ENCODE results near the gene IQCK. TPM values are rescaled to one million over a fixed set of nuclear protein-coding genes. Genes with fewer than 3 reads are reported as not detected.

The IQCK gene
- total RNA-seq, 2 donors from 2014 or later, result 2.2 to 3.7 TPM

DNA sequence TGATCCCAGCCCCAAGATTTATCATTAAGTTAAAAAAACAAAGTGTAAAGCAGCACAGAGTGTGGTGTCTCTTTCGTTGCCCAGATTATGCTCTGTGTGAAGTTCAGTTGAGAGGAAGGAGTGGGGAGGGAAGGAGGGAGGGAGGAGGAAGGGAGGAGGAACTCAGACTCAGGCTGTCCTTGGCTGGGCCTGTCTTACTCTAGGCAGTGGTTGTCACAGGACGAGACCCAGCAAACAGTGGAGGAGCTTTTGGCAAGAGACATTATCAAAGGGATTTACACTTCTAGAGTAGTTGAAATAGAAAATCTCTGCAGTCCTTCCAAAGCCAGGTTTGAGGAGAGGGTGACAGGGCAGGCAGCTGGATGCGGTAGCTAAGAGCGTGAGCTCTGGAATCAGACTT is 27.9 kb upstream of the IQCK start:
- no peak for DNase-seq
- ATAC-seq, result no peak
- no peak overlapping the region for H3K4me3 Mint-ChIP-seq
- H3K4me1 Mint-ChIP-seq, result peaks cover 26% of the 10 kb centered on the region
- H3K27ac Mint-ChIP-seq, result peak overlapping the region; percentile 84
- H3K9me3 ChIP-seq (ENCODE audit: control insufficient read depth, low read length, poor library complexity, severe bottlenecking), result no peaks in the 10 kb centered on the region
- H3K36me3 Mint-ChIP-seq (ENCODE audit: low read depth), result peaks cover 6% of the 10 kb centered on the region
- H3K27me3 Mint-ChIP-seq, result no peaks in the 10 kb centered on the region

DNA sequence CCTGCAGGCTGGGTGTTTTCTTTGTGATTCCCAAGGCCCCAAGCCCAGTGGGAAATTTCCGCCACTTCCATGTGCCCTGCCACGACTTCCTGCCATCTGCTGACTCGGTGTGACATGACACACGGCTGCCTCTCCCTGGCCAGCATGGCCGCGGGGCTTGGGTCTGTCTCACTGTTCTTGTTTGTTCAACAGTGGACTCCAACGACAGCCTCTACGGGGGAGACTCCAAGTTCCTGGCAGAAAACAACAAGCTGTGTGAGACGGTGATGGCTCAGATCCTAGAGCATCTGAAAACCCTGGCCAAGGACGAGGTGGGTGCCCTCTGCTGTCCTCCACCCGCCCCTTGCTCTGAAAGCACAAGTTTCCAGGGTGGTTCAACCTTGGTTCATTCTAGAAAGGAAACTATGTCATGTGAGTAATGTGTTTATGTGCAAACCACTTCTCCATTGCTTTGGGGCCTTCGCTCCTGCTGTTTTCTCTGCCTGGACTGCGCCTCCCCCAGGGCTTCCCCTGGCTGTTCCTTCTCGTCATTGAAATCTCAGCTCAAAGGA is 26.8 kb upstream of the IQCK start:
- DNase-seq (no peak), ATAC-seq (no peak)
- Mint-ChIP-seq H3K4me3 (no peak overlapping the region), H3K36me3 (ENCODE audit: low read depth) (peaks cover 4% of the 10 kb centered on the region), H3K27me3 (no peaks in the 10 kb centered on the region), H3K4me1 (peaks cover 31% of the 10 kb centered on the region), H3K27ac (no peak overlapping the region)
- H3K9me3 ChIP-seq (ENCODE audit: control insufficient read depth, low read length, poor library complexity, severe bottlenecking), result no peaks in the 10 kb centered on the region

DNA sequence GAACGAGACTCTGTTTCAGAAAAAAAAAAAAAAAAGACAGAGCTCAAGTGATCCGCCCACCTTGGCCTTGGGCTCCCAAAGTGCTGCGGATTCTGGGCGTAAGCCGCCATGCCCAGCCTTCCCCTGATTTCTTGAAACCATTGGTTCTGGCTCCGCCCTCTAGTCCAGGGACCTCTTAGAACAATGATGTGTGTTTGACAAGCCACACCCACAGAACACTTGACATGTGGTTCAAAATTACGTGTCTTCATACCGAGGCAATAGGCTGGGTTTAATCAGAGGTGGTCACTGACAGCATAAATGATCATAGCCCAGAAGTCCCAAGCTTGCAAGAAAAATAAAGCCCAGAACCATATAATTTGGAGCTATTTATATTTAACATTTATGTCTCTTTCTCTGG is 23.1 kb upstream of the IQCK start:
- no peak for ATAC-seq
- no peak for DNase-seq
- Mint-ChIP-seq H3K36me3 (ENCODE audit: low read depth) (no peaks in the 10 kb centered on the region), H3K4me3 (no peak overlapping the region), H3K4me1 (peaks cover 43% of the 10 kb centered on the region), H3K27me3 (no peaks in the 10 kb centered on the region), H3K27ac (peak overlapping the region; percentile 91)
- no peaks in the 10 kb centered on the region for H3K9me3 ChIP-seq (ENCODE audit: control insufficient read depth, low read length, poor library complexity, severe bottlenecking)

DNA sequence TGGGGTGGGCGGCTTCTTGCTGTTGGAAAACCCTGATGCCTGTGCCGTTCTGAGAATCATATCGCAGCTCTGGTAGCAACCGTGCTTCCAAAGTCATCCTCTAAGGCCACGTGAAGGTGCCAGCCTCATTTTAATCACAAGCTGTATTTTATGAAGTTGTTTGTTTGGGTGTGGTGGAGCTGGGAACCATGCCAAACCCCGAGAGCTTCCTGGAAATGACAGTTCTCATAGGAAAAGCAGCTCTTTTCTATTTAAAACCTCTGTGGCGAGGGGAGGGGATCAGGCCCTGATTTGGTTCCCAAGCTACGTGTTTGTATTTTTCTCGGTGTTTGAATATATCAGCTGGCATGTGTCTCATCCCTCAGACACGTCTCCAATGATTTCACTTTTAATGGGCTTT is 21.7 kb upstream of the IQCK start:
- peaks cover 43% of the 10 kb centered on the region for H3K4me1 Mint-ChIP-seq
- ATAC-seq (peak; percentile 71), DNase-seq (no peak)
- H3K36me3 Mint-ChIP-seq (ENCODE audit: low read depth), result no peaks in the 10 kb centered on the region
- H3K9me3 ChIP-seq (ENCODE audit: control insufficient read depth, low read length, poor library complexity, severe bottlenecking), result no peaks in the 10 kb centered on the region
- peak overlapping the region; percentile 91 for H3K27ac Mint-ChIP-seq
- no peaks in the 10 kb centered on the region for H3K27me3 Mint-ChIP-seq
- peak overlapping the region; percentile 53 for H3K4me3 Mint-ChIP-seq

DNA sequence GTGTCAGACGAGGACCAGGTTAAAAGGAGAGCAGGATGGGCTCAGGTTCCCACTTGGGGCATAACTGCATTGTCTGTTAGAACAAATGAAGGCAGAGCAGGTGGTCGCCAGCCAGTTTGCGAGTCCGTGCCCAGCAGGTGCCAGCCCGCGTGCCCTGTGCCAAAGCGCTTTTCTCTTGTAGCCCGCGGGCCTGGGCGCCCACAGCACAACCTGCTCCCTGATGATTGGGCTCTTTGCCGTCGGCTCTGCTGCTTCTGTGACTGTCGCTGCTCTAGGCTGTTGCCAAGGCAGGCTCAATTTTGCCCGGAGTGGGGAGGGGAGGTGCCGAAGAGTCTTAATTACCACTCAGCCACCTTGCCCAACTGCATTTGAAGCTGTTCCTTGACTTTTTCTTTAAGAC is 21.1 kb upstream of the IQCK start:
- DNase-seq (no peak), ATAC-seq (no peak)
- Mint-ChIP-seq H3K4me1 (peaks cover 40% of the 10 kb centered on the region), H3K27ac (peak overlapping the region; percentile 91), H3K4me3 (peak overlapping the region; percentile 53), H3K36me3 (ENCODE audit: low read depth) (no peaks in the 10 kb centered on the region), H3K27me3 (no peaks in the 10 kb centered on the region)
- H3K9me3 ChIP-seq (ENCODE audit: control insufficient read depth, low read length, poor library complexity, severe bottlenecking), result no peaks in the 10 kb centered on the region

DNA sequence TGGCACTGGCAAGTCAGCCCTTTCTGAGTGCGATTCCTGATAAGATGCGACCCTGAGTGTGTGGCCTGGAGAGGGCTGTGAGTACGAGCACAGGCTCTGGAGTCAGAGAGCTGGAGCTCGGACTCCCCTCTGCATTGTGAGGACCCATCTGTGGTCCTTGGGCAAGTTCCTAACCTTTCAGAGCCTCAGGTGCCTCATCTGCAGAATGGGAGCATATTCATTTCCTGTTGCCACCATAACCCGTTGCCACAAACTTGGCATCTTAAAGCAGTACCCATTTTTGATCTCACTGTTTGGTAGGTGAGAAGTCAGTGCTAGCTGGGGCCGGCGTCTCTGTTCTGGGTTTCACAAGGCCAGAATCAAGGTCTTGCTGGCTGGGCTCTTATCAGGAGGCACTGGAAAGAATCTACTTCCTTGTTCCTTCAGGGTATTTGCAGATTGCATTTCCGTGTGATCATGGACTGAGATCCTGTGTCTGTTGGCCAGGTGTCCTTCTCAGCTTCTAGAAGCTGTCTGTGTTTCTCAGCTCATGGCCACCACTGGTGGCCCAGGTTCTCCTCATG is 20.2 kb upstream of the IQCK start:
- H3K9me3 ChIP-seq (ENCODE audit: control insufficient read depth, low read length, poor library complexity, severe bottlenecking), result no peaks in the 10 kb centered on the region
- peak overlapping the region; percentile 37 for H3K27ac Mint-ChIP-seq
- H3K4me3 Mint-ChIP-seq, result no peak overlapping the region
- ATAC-seq (no peak), DNase-seq (no peak)
- H3K36me3 Mint-ChIP-seq (ENCODE audit: low read depth), result no peaks in the 10 kb centered on the region
- H3K27me3 Mint-ChIP-seq, result no peaks in the 10 kb centered on the region
- peaks cover 39% of the 10 kb centered on the region for H3K4me1 Mint-ChIP-seq

DNA sequence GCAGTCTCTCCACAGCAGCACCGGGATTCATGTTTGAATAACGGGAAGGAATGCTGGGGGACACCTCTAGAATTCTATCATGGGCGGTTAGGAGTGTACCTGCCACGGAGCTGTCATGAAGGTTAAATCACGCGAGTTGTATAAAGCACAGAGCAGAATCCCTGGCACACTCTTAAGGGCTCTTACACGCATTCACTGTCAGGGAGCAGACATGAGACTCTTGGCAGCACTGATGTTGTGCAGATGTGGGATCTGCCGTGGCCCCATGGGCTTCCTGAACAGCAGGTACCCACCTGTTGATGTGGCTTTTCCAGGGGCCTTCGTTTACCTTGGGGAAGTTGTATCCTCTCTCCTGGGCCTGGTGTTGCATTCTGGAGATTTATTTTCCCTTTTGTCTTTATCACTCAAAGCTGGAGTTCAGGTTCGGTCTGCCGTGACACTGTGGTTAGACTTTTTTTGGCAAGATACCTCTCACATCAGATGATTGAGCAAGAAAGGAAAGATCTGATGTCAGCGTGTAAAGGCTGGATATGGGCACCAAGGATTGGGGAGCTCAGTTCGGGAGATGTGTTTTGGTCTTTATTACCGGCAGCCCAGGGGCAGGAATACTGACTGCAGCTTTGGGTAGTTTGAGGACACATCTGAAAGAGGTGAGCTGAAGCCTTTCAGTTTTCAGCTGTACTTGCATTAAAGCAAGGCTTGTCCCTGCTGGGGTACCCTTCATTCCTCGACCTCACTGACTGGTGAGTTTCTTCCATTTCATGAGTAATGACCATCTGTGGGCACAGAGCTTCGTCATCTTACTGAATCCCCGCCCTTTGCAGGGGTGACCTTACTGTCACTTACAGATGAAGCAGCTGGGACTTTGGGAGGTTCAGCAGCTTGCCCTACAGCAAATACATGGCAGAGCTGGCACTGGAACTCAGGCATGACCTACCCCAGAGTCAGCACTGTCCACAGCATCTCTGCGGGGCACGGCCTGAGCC is 19.3 kb upstream of the IQCK start:
- Mint-ChIP-seq H3K27ac (peak overlapping the region; percentile 37), H3K4me3 (peak overlapping the region; percentile 58), H3K4me1 (peaks cover 36% of the 10 kb centered on the region), H3K36me3 (ENCODE audit: low read depth) (no peaks in the 10 kb centered on the region), H3K27me3 (no peaks in the 10 kb centered on the region)
- no peak for DNase-seq
- no peak for ATAC-seq
- H3K9me3 ChIP-seq (ENCODE audit: control insufficient read depth, low read length, poor library complexity, severe bottlenecking), result no peaks in the 10 kb centered on the region

DNA sequence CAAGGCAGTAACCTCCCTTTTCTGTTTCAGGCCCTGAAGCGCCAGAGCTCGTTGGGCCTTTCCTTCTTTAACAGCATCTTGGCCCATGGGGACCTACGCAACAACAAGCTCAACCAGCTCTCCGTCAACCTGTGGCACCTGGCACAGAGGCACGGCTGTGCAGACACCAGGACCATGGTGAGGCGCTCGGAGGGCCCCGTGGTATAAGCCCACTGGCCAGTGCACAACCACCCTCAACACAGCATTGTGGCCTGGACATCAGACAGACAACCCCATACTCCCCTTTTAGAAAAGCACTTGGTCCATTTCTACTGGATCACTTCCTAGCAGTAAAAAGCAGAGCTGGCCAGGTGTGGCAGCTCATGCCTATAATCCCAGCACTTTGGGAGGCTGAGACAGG is 18.6 kb upstream of the IQCK start:
- peaks cover 4% of the 10 kb centered on the region for H3K36me3 Mint-ChIP-seq (ENCODE audit: low read depth)
- ATAC-seq, result no peak

DNA sequence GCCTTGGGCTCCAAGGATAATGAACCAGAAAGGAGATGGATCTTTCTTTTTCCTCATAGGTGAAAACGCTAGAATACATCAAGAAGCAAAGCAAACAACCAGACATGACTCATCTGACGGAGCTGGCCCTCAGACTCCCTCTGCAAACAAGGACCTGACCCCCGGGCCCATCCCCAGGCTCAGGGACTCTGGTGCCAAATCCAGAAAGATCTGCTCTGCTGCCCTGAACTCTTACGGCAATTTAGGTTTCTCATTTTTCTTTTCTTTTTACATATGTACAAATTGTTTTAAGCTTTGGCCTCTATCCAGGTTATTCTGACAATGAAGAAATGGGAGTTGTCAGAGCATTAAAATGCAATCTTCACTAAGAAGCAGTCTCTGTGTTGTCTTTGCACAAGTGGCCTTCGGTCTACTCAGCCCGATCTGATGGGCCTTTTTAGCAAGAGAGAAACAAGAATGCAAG is 17.7 kb upstream of the IQCK start:
- peaks cover 36% of the 10 kb centered on the region for H3K4me1 Mint-ChIP-seq
- H3K4me3 Mint-ChIP-seq, result no peak overlapping the region
- no peaks in the 10 kb centered on the region for H3K9me3 ChIP-seq (ENCODE audit: control insufficient read depth, low read length, poor library complexity, severe bottlenecking)
- no peaks in the 10 kb centered on the region for H3K27me3 Mint-ChIP-seq
- no peak for DNase-seq
- H3K27ac Mint-ChIP-seq, result peak overlapping the region; percentile 4
- peaks cover 4% of the 10 kb centered on the region for H3K36me3 Mint-ChIP-seq (ENCODE audit: low read depth)
- ATAC-seq, result no peak

More for the DNA sequence above, 18.6 kb upstream of the IQCK start:
- no peaks in the 10 kb centered on the region for H3K27me3 Mint-ChIP-seq
- H3K27ac Mint-ChIP-seq, result peak overlapping the region; percentile 37
- no peaks in the 10 kb centered on the region for H3K9me3 ChIP-seq (ENCODE audit: control insufficient read depth, low read length, poor library complexity, severe bottlenecking)
- DNase-seq, result no peak
- H3K4me3 Mint-ChIP-seq, result no peak overlapping the region
- peaks cover 36% of the 10 kb centered on the region for H3K4me1 Mint-ChIP-seq

DNA sequence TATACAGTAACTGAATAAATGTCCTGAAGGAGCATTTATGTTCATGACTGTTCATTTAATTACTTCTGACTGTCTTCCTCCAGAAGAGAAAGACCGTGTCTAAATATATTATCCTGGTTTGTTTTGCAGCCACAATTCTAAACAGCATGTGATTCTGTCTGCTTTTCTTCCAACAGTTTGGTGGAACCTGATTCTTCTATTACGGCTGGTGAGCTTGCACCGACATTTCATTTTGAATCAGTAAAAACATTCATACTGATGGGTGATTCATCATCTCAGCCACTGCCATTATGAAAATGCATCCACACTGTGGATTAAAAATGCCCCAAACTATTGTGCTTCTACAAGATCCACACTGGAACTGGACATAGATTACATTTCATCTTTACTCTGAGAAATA is 17.0 kb upstream of the IQCK start:
- DNase-seq, result no peak
- Mint-ChIP-seq H3K27ac (no peak overlapping the region), H3K4me1 (peaks cover 33% of the 10 kb centered on the region), H3K36me3 (ENCODE audit: low read depth) (peaks cover 4% of the 10 kb centered on the region), H3K27me3 (no peaks in the 10 kb centered on the region), H3K4me3 (no peak overlapping the region)
- H3K9me3 ChIP-seq (ENCODE audit: control insufficient read depth, low read length, poor library complexity, severe bottlenecking), result no peaks in the 10 kb centered on the region
- ATAC-seq, result no peak

DNA sequence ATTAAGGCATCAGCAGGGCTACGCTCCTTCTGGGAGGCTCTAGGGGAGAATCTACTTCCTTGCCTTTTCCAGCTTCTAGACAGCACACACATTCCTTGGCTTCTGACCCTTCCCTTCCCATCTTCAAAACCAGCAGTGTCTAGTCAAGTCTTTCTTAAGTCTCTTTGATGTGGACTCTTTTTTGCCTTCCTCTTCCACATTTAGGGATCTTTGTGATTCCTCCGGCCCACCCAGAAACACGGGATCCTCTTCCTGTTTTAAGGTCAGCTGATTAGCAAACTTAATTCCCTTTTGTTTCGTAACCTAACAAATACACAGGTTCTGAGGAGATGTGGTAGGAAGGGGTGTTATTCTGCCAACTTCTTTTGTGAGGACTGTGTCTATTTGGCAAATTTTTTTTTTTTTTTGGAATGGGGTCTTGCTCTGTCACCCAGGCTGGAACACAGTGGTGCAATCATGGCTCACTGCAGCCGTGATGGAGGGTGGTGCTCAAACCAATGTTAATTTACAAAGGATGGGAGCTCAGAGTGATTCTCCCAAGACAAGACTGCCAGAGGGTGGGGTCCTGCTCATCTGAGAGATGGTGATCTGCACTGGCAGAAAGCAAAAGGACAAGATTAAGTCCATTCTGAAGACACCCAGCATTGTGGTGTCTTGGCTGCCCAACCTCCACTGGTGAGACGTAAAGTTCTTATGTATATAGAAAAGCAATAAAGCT is 14.7 kb upstream of the IQCK start:
- H3K27me3 Mint-ChIP-seq, result no peaks in the 10 kb centered on the region
- no peak for DNase-seq
- peaks cover 4% of the 10 kb centered on the region for H3K36me3 Mint-ChIP-seq (ENCODE audit: low read depth)
- no peaks in the 10 kb centered on the region for H3K9me3 ChIP-seq (ENCODE audit: control insufficient read depth, low read length, poor library complexity, severe bottlenecking)
- H3K4me1 Mint-ChIP-seq, result peaks cover 15% of the 10 kb centered on the region
- ATAC-seq, result no peak
- H3K27ac Mint-ChIP-seq, result no peak overlapping the region
- no peak overlapping the region for H3K4me3 Mint-ChIP-seq

DNA sequence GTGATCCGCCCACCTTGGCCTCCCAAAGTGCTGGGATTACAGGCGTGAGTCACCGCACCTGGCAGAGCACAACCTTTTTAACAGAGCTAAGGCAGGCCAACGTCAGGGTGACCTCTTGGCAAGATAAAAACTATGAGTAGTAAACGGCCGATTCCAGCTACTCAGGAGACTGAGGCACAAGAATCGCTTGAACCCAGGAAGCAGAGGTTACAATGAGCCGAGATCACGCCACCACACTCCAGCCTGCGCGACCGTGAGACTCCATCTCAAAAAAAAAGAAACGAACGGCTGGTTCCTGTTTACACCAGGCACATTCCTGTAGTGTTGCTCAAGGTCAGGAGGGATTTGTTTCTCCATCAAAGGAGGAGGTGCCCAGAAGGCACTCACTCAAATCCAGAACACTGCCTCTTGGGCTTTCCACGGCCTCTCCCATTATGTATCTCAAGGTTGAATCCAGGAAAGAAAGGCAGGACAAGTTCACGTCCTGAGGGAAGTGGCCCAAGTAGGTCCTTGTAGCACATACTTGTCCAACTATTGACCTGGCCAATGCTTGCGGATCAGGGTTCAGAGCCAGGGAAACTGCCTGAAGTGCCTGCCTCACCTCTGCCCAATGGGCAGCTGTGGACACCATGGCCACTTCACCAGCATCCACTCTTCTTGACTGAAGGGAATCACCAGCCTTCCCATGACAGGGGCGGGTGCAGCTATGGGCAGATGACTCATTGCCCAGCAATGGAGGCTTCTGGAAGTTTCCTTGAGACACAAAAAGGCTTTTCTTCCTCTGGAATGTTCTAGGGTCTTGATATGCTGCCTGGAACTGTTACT is 13.5 kb upstream of the IQCK start:
- no peak for ATAC-seq
- no peak overlapping the region for H3K4me3 Mint-ChIP-seq
- H3K27me3 Mint-ChIP-seq, result no peaks in the 10 kb centered on the region
- H3K9me3 ChIP-seq (ENCODE audit: control insufficient read depth, low read length, poor library complexity, severe bottlenecking), result no peaks in the 10 kb centered on the region
- H3K36me3 Mint-ChIP-seq (ENCODE audit: low read depth), result peaks cover 8% of the 10 kb centered on the region
- H3K27ac Mint-ChIP-seq, result peak overlapping the region; percentile 4
- H3K4me1 Mint-ChIP-seq, result peaks cover 9% of the 10 kb centered on the region
- no peak for DNase-seq
